GM18868 (cell line): Measurements from ENCODE around the gene CHST12.
"Not testable (repeated sequence)": the region's sequence is repeated elsewhere in the genome, so short reads cannot be mapped to it uniquely, and the experiment has no call there.

Experiments
- ATAC-seq: cut with Tn5 transposase; IDR thresholded peaks from one replicate; pipeline ENCODE4 v1.9.1; 2021; ENCODE audit warnings: mild to moderate bottlenecking, moderate library complexity; ENCODE audit not compliant: unreplicated experiment

CHST12 gene

GRCh38 chr7:2402687-2403013 is 761 bp upstream of the CHST12 start:
- ATAC-seq = no peak

- no peak for ATAC-seq
These were observed 572 bp downstream of the CHST12 start for GRCh38 chr7:2403718-2404648.

GRCh38 chr7:2404714-2405119 is 1.3 kb downstream of the CHST12 start:
- ATAC-seq = no peak

DNA sequence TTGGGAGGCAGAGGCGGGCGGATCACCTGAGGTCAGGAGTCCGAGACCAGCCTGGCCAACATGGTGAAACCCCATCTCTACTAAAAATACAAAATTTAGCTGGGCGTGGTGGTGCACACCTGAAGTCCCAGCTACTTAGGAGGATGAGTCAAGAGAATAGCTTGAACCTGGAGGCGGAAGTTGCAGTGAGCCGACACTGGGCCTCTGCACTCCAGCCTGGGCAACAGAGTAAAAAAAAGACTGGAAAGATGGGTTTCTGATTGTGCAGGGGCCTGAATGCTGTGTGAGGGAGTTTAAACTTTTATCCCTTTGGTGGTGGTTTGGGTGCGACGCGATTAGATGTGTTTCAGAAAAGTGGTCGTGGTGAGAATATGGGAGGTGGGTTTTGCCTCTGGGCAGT is 1.8 kb downstream of the CHST12 start:
- no peak for ATAC-seq

- peak; percentile 51 for ATAC-seq
These were observed 2.4 kb downstream of the CHST12 start for GRCh38 chr7:2405601-2406345.

DNA sequence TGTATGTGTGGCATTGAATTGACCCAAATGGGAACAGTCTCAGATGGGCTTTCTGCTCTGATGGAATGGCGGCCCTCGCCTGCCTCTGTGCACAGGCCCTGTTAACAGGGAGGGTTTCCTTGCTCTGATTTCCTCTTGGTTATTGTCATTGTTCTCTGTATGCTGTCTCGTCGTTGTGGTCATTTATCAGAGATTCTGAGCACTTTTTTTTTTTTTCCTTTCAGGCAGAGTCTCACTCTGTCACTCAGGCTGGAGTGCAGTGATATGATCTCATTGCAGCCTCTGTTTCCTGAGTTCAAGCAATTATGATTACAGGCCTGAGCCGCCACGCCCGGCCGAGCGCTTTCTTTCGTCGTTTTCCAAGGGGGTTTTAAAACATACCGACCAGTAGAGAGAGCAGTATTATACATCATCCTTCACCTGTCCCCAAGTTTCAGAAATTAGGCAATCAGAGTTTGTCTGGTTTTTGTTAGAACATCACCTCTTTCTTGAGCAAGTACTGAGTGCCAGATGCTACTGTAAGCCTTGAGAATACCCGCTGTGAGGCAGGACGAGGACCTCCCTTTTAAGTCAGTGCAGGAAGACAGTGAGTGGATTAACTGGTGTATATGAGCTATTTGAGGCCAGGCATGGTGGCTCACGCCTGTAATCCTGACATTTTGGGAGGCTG is 6.5 kb downstream of the CHST12 start:
- ATAC-seq = no peak

- ATAC-seq = no peak
These were observed 7.6 kb downstream of the CHST12 start for GRCh38 chr7:2411049-2411448.

- no peak for ATAC-seq
These were observed 8.6 kb downstream of the CHST12 start for GRCh38 chr7:2411815-2412586.

DNA sequence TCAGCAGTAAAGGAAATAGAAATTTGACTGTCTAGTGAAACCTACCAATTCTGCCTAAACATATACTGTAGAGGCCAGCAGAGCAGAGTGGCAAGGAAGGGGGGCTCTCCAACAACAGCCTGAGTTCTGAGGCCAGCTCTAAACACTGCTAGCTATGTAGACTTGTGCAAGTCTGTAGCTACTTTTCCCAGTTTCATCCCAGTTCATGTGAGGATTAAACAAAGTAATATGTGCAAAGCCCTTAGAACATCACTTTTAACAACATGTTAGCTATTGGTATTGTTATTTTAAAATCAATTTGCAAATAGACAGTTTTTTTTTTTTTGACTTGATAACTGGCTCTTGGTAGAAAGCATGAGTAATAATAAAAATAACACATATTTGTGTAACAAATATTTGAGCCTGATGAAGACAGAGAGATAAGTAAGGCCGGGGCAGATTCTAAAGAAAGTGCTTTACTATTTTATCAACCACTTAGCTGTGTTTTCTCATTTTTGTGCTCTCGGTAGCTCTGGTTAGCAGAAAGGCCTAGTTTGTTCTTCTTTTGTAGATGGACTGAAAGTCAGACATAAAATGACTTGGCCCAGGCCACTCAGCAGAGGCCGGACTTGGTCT is 9.3 kb downstream of the CHST12 start:
- no peak for ATAC-seq

GRCh38 chr7:2416063-2416462 is 12.7 kb downstream of the CHST12 start:
- ATAC-seq = no peak

DNA sequence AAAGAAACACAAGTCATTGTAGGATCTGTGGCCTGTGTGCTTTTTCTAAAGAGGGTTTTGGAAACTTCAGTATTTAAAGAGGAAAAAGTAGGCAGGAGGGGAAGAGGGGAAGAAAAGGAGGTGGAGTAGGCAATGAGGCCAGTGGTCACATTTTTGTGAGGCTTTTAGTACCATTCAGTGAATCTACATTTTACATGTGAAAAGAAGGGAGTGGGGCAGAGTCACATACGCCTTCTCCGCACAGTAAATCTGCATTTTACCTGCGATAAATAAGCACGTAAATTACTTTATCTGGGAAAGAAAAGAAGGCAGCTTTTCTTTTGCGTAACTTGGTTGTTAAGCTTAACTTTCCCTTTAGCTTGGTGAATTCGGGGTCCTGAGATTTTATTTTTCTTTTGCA is 13.2 kb downstream of the CHST12 start:
- ATAC-seq = no peak

DNA sequence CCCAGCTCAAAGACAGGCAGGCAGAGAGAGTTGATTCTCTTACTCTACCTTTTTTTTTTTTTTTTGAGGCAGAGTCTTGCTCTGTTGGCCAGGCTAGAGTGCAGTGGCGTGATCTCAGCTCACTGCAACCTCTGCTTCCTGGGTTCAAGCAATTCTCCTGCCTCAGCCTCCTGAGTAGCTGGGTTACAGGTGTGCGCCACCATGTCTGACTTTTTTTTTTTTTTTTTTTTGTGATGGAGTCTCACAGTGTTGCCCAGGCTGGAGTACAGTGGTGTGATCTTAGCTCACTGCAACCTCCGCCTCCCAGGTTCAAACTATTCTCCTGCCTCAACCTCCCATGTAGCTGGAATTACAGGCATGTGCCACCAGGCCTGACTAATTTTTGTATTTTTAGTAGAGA is 13.8 kb downstream of the CHST12 start:
- not testable (repeated sequence) for ATAC-seq

DNA sequence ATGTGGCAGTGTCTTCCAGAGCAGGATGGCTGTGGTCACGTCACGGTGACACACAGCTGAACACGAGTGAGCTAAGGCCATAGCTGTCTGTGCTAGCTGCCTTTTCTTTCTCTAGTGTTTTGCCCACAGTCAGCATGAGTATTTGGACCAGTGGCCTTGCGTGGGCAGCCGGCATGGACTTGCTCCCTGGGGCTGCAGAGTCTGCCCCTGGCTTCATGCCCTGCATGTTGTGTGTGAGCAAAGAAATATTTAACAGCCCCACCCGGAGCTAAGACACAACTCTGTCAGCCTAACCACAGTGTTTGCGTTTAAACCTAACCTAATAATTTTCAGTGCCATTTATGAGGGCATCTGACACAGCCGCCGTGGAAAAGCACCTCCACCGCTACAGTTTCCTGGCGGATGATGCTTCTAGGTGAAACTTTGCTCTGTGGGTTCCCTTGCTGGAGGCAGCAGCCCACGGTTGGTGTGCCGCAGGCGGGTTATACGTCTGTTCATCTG is 14.6 kb downstream of the CHST12 start:
- no peak for ATAC-seq

GRCh38 chr7:2420216-2420933 is 17.0 kb downstream of the CHST12 start:
- no peak for ATAC-seq

- ATAC-seq = no peak
These were observed 18.5 kb downstream of the CHST12 start for GRCh38 chr7:2421943-2422310.

- no peak for ATAC-seq
These were observed 22.3 kb downstream of the CHST12 start for GRCh38 chr7:2425749-2426148.

- ATAC-seq = no peak
These were observed 28.0 kb downstream of the CHST12 start for GRCh38 chr7:2431260-2431867.

- no peak for ATAC-seq
These were observed 29.7 kb downstream of the CHST12 start for GRCh38 chr7:2432910-2433712.
